Activated naive CD4-positive, alpha-beta T cell treated with anti-CD3 and anti-CD28 coated beads for 36 hours (primary cell): ENCODE results near the gene RSU1. TPM values are rescaled to one million over a fixed set of nuclear protein-coding genes. Genes with fewer than 3 reads are reported as not detected.

Experiments
- CTCF ChIA-PET: fragments of 350-600 bp; sonication (Branson Sonifier 250); formaldehyde crosslinking; loops from one replicate; lab custom pipeline; 2021; ENCODE audit warnings: antibody characterized with exemption; lab: Charles Lee
- DNase-seq: peaks from one replicate; pipeline ENCODE4 v3.0.0-alpha.2; 2020
- H3K27ac Mint-ChIP-seq: one replicate; pipeline ENCODE4 v1.8.0; 2021; ENCODE audit warnings: mild to moderate bottlenecking, mixed read lengths
- H3K27me3 Mint-ChIP-seq: one replicate; pipeline ENCODE4 v1.8.0; 2021; ENCODE audit warnings: low read depth, mixed read lengths
- H3K36me3 Mint-ChIP-seq: one replicate; pipeline ENCODE4 v1.8.0; 2021; ENCODE audit warnings: low read depth, mixed read lengths
- H3K4me1 Mint-ChIP-seq: one replicate; pipeline ENCODE4 v1.8.0; 2021; ENCODE audit warnings: low read depth, mixed read lengths
- H3K4me3 Mint-ChIP-seq: one replicate; pipeline ENCODE4 v1.8.0; 2021; ENCODE audit warnings: mild to moderate bottlenecking, moderate library complexity, mixed read lengths
- H3K9me3 Mint-ChIP-seq: one replicate; pipeline ENCODE4 v1.8.0; 2021; ENCODE audit warnings: mixed read lengths
- intact Hi-C: fragments of 100-400 bp; cut with micrococcal nuclease; formaldehyde crosslinking; loops from one replicate; pipeline ENCODE4 v1.15.1; 2023
- total RNA-seq, 2 experiments: library from RNA; stranded (reverse); gene quantifications; one replicate each; pipeline ENCODE4 v1.2.3, GENCODE V29; 2021

RSU1 gene
- total RNA-seq, 2 experiments from 2014 or later = 43.4 to 45.1 TPM

GRCh38 chr10:16803464-16803863 is 13.8 kb downstream of the RSU1 start:
- Mint-ChIP-seq H3K36me3 (peaks cover 17% of the 10 kb centered on the region), H3K27ac (no peak overlapping the region), H3K27me3 (no peaks in the 10 kb centered on the region), H3K9me3 (peaks cover 2% of the 10 kb centered on the region), H3K4me3 (no peak overlapping the region), H3K4me1 (peaks cover 27% of the 10 kb centered on the region)
- CTCF ChIA-PET = interaction anchor here (0.6 kb wide), 1 partner anchor 493 kb away, joined by 3 read pairs; no protein-coding TSS in a partner anchor
- no peak for DNase-seq
- intact Hi-C loops = no loop called here

- peaks cover 22% of the 10 kb centered on the region for H3K36me3 Mint-ChIP-seq
- intact Hi-C loops = loop anchor here (2.0 kb wide), 1 partner anchor 21 kb away; no protein-coding TSS in a partner anchor
- CTCF ChIA-PET = interaction anchor here (0.8 kb wide), 1 partner anchor 34 kb away, joined by 3 read pairs; no protein-coding TSS in a partner anchor
- peaks cover 2% of the 10 kb centered on the region for H3K9me3 Mint-ChIP-seq
- no peak overlapping the region for H3K27ac Mint-ChIP-seq
- peak; percentile 43 for DNase-seq
- H3K4me3 Mint-ChIP-seq = no peak overlapping the region
- H3K4me1 Mint-ChIP-seq = peaks cover 34% of the 10 kb centered on the region
- no peaks in the 10 kb centered on the region for H3K27me3 Mint-ChIP-seq
These were observed 17.6 kb downstream of the RSU1 start for GRCh38 chr10:16799621-16800020.

- CTCF ChIA-PET = no interaction called here
- no peak overlapping the region for H3K27ac Mint-ChIP-seq
These were observed 18.7 kb downstream of the RSU1 start for GRCh38 chr10:16798571-16798970.

GRCh38 chr10:16795410-16796073 is 21.7 kb downstream of the RSU1 start:
- H3K9me3 Mint-ChIP-seq = no peaks in the 10 kb centered on the region
- intact Hi-C loops = no loop called here
- CTCF ChIA-PET = interaction anchor here (0.7 kb wide), 1 partner anchor 32 kb away, joined by 9 read pairs; no protein-coding TSS in a partner anchor
- peaks cover 23% of the 10 kb centered on the region for H3K4me1 Mint-ChIP-seq
- DNase-seq = no peak
- H3K27me3 Mint-ChIP-seq = no peaks in the 10 kb centered on the region
- H3K4me3 Mint-ChIP-seq = no peak overlapping the region
- no peak overlapping the region for H3K27ac Mint-ChIP-seq
- H3K36me3 Mint-ChIP-seq = peaks cover 34% of the 10 kb centered on the region

More at GRCh38 chr10:16798571-16798970, 18.7 kb downstream of the RSU1 start:
- DNase-seq = no peak
- Mint-ChIP-seq H3K4me1 (peaks cover 34% of the 10 kb centered on the region), H3K27me3 (no peaks in the 10 kb centered on the region), H3K9me3 (no peaks in the 10 kb centered on the region), H3K4me3 (no peak overlapping the region), H3K36me3 (peaks cover 25% of the 10 kb centered on the region)
- intact Hi-C loops = no loop called here

GRCh38 chr10:16794005-16794404 is 23.2 kb downstream of the RSU1 start:
- Mint-ChIP-seq H3K9me3 (no peaks in the 10 kb centered on the region), H3K4me3 (no peak overlapping the region), H3K4me1 (peaks cover 11% of the 10 kb centered on the region), H3K36me3 (peaks cover 41% of the 10 kb centered on the region), H3K27me3 (no peaks in the 10 kb centered on the region), H3K27ac (no peak overlapping the region)
- intact Hi-C loops = no loop called here
- CTCF ChIA-PET = no interaction called here
- DNase-seq = no peak

- intact Hi-C loops = no loop called here
- Mint-ChIP-seq H3K27me3 (no peaks in the 10 kb centered on the region), H3K9me3 (no peaks in the 10 kb centered on the region), H3K4me1 (peaks cover 22% of the 10 kb centered on the region), H3K4me3 (no peak overlapping the region), H3K36me3 (peaks cover 44% of the 10 kb centered on the region), H3K27ac (no peak overlapping the region)
- no peak for DNase-seq
- CTCF ChIA-PET = interaction anchor here (1.0 to 1.1 kb wide), 2 partner anchors 10 to 15 kb away, joined by 3 to 4 read pairs; no protein-coding TSS in a partner anchor
These were observed 24.5 kb downstream of the RSU1 start for GRCh38 chr10:16792675-16793074.

GRCh38 chr10:16789765-16790164 is 27.5 kb downstream of the RSU1 start:
- H3K27me3 Mint-ChIP-seq = no peaks in the 10 kb centered on the region
- peaks cover 6% of the 10 kb centered on the region for H3K9me3 Mint-ChIP-seq
- peaks cover 39% of the 10 kb centered on the region for H3K36me3 Mint-ChIP-seq
- intact Hi-C loops = loop anchor here (2.0 kb wide), 1 partner anchor 233 kb away; no protein-coding TSS in a partner anchor
- H3K4me1 Mint-ChIP-seq = peaks cover 22% of the 10 kb centered on the region
- CTCF ChIA-PET = interaction anchor here (0.6 kb wide), 1 partner anchor 269 kb away, joined by 3 read pairs; no protein-coding TSS in a partner anchor
- no peak overlapping the region for H3K4me3 Mint-ChIP-seq
- no peak for DNase-seq
- no peak overlapping the region for H3K27ac Mint-ChIP-seq

- no peak for DNase-seq
- Mint-ChIP-seq H3K27ac (no peak overlapping the region), H3K4me3 (no peak overlapping the region), H3K9me3 (peaks cover 11% of the 10 kb centered on the region), H3K27me3 (no peaks in the 10 kb centered on the region), H3K4me1 (peaks cover 26% of the 10 kb centered on the region), H3K36me3 (peaks cover 42% of the 10 kb centered on the region)
- intact Hi-C loops = loop anchor here (2.0 kb wide), 1 partner anchor 234 kb away; no protein-coding TSS in a partner anchor
- CTCF ChIA-PET = no interaction called here
These were observed 28.0 kb downstream of the RSU1 start for GRCh38 chr10:16789261-16789660.

GRCh38 chr10:16788778-16789177 is 28.4 kb downstream of the RSU1 start:
- H3K27me3 Mint-ChIP-seq = no peaks in the 10 kb centered on the region
- peak overlapping the region; percentile 91 for H3K27ac Mint-ChIP-seq
- peaks cover 11% of the 10 kb centered on the region for H3K9me3 Mint-ChIP-seq
- DNase-seq = no peak
- H3K36me3 Mint-ChIP-seq = peaks cover 41% of the 10 kb centered on the region
- H3K4me1 Mint-ChIP-seq = peaks cover 28% of the 10 kb centered on the region
- CTCF ChIA-PET = no interaction called here
- H3K4me3 Mint-ChIP-seq = no peak overlapping the region
- intact Hi-C loops = loop anchor here (2.0 kb wide), 1 partner anchor 234 kb away; no protein-coding TSS in a partner anchor

GRCh38 chr10:16788125-16788524 is 29.1 kb downstream of the RSU1 start:
- Mint-ChIP-seq H3K9me3 (peaks cover 11% of the 10 kb centered on the region), H3K27me3 (no peaks in the 10 kb centered on the region), H3K4me1 (peaks cover 28% of the 10 kb centered on the region), H3K4me3 (peak overlapping the region; percentile 65), H3K27ac (peak overlapping the region; percentile 91), H3K36me3 (peaks cover 36% of the 10 kb centered on the region)
- DNase-seq = peak; percentile 34
- CTCF ChIA-PET = interaction anchor here (0.5 kb wide), 1 partner anchor 70 kb away, joined by 3 read pairs; no protein-coding TSS in a partner anchor
- intact Hi-C loops = loop anchor here (2.0 kb wide), 1 partner anchor 235 kb away; no protein-coding TSS in a partner anchor

- peak; percentile 88 for DNase-seq
- H3K27ac Mint-ChIP-seq = peak overlapping the region; percentile 91
- intact Hi-C loops = loop anchor here (1.0 kb wide), 3 partner anchors 8 to 350 kb away; partner anchors contain the start of genes PTER and RSU1
- peaks cover 11% of the 10 kb centered on the region for H3K9me3 Mint-ChIP-seq
- CTCF ChIA-PET = no interaction called here
- H3K36me3 Mint-ChIP-seq = peaks cover 33% of the 10 kb centered on the region
- H3K4me3 Mint-ChIP-seq = peak overlapping the region; percentile 65
- peaks cover 28% of the 10 kb centered on the region for H3K4me1 Mint-ChIP-seq
- H3K27me3 Mint-ChIP-seq = no peaks in the 10 kb centered on the region
These were observed 29.8 kb downstream of the RSU1 start for GRCh38 chr10:16787361-16787791.

- intact Hi-C loops = no loop called here
- no peaks in the 10 kb centered on the region for H3K27me3 Mint-ChIP-seq
- peaks cover 8% of the 10 kb centered on the region for H3K9me3 Mint-ChIP-seq
- H3K4me1 Mint-ChIP-seq = peaks cover 37% of the 10 kb centered on the region
- CTCF ChIA-PET = interaction anchor here (0.6 kb wide), 1 partner anchor 89 kb away, joined by 4 read pairs; no protein-coding TSS in a partner anchor
- no peak for DNase-seq
- peaks cover 17% of the 10 kb centered on the region for H3K36me3 Mint-ChIP-seq
- no peak overlapping the region for H3K4me3 Mint-ChIP-seq
- H3K27ac Mint-ChIP-seq = no peak overlapping the region
These were observed 36.8 kb downstream of the RSU1 start for GRCh38 chr10:16780338-16780880.
